OCI-LY3 (cell line): Measurements from ENCODE around the gene TBX4.

ENCODE experiments used
- H2AFZ ChIP-seq: fragments of 200-600, 300-600 bp; shearing (Covaris generic); 2 replicates; pipeline ENCODE4 v1.6.0; 2014; ENCODE audit warnings: antibody characterized with exemption, low read depth, low read length
- H3K27ac ChIP-seq: fragments of 200-600, 300-600 bp; sonication (generic); 2 replicates; pipeline ENCODE4 v1.5.1; 2014; ENCODE audit warnings: mild to moderate bottlenecking, low read length, moderate library complexity, mixed read lengths
- H3K27me3 ChIP-seq: fragments of 200-600, 300-600 bp; sonication (generic); 2 replicates; pipeline ENCODE4 v1.6.1; 2014; ENCODE audit warnings: low read depth, low read length, mixed read lengths
- H3K36me3 ChIP-seq: fragments of 200-600, 300-600 bp; sonication (generic); replicated peaks from 2 replicates; pipeline ENCODE3; 2014; ENCODE audit warnings: low read depth, low read length, mixed read lengths
- H3K4me1 ChIP-seq: fragments of 300-600, 200-600 bp; sonication (generic); 2 replicates; pipeline ENCODE4 v1.6.1; 2014; ENCODE audit warnings: low read length, mixed read lengths
- H3K4me2 ChIP-seq: fragments of 200-600, 300-600 bp; sonication (generic); 2 replicates; pipeline ENCODE4 v1.6.1; 2014; ENCODE audit warnings: low read length, mixed read lengths
- H3K4me3 ChIP-seq: fragments of 300-600, 200-600 bp; sonication (generic); 2 replicates; pipeline ENCODE4 v1.5.1; 2014; ENCODE audit warnings: antibody characterized with exemption, mild to moderate bottlenecking, low read length, moderate library complexity
- H3K79me2 ChIP-seq: fragments of 300-600, 200-600 bp; shearing (Covaris generic); 2 replicates; pipeline ENCODE4 v1.6.1; 2014; ENCODE audit warnings: mild to moderate bottlenecking, low read length, mixed read lengths
- H3K9ac ChIP-seq: fragments of 300-600, 200-600 bp; shearing (Covaris generic); 2 replicates; pipeline ENCODE4 v1.6.0; 2014; ENCODE audit warnings: mild to moderate bottlenecking, low read length, moderate library complexity
- H3K9me3 ChIP-seq: fragments of 200-600, 300-600 bp; shearing (Covaris generic); 2 replicates; pipeline ENCODE4 v1.6.1; 2014; ENCODE audit warnings: low read length, mixed read lengths; ENCODE audit not compliant: insufficient read depth
- H4K20me1 ChIP-seq: fragments of 200-600, 300-600 bp; sonication (generic); 2 replicates; pipeline ENCODE4 v1.6.1; 2016; ENCODE audit warnings: low read length, mixed read lengths; ENCODE audit not compliant: insufficient read depth
- EZH2phosphoT487 ChIP-seq: fragments of 200-600 bp; shearing (Covaris generic); IDR thresholded peaks from 2 replicates; pipeline ENCODE4 v1.6.1; 2018; ENCODE audit warnings: antibody characterized with exemption, mixed run types, low read depth
- TF ChIP-seq, protein P1 (sequence below): fragments of 200-600, 300-600 bp; sonication (generic); IDR thresholded peaks from 2 replicates; pipeline ENCODE4 v1.5.1; 2014; ENCODE audit warnings: antibody characterized with exemption, low read length, low read depth

TBX4 gene

GRCh38 chr17:61404663-61404912 is 47.6 kb upstream of the TBX4 start:
- Histone ChIP-seq H3K36me3 (no peaks in the 10 kb centered on the region), H4K20me1 (no peaks in the 10 kb centered on the region), H3K9me3 (no peaks in the 10 kb centered on the region), H3K79me2 (no peaks in the 10 kb centered on the region), H3K27ac (no peak overlapping the region), H3K4me2 (no peak overlapping the region), H3K9ac (no peak overlapping the region), H3K4me1 (no peaks in the 10 kb centered on the region), H3K4me3 (no peak overlapping the region), H3K27me3 (no peaks in the 10 kb centered on the region), H2AFZ (no peak overlapping the region)
- TF ChIP-seq, protein P1, sequence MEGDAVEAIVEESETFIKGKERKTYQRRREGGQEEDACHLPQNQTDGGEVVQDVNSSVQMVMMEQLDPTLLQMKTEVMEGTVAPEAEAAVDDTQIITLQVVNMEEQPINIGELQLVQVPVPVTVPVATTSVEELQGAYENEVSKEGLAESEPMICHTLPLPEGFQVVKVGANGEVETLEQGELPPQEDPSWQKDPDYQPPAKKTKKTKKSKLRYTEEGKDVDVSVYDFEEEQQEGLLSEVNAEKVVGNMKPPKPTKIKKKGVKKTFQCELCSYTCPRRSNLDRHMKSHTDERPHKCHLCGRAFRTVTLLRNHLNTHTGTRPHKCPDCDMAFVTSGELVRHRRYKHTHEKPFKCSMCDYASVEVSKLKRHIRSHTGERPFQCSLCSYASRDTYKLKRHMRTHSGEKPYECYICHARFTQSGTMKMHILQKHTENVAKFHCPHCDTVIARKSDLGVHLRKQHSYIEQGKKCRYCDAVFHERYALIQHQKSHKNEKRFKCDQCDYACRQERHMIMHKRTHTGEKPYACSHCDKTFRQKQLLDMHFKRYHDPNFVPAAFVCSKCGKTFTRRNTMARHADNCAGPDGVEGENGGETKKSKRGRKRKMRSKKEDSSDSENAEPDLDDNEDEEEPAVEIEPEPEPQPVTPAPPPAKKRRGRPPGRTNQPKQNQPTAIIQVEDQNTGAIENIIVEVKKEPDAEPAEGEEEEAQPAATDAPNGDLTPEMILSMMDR, result no peak
- no peak for TF ChIP-seq EZH2phosphoT487

- no peaks in the 10 kb centered on the region for H3K4me1 ChIP-seq
- H3K79me2 ChIP-seq, result no peaks in the 10 kb centered on the region
- H3K27ac ChIP-seq, result no peak overlapping the region
- H2AFZ ChIP-seq, result no peak overlapping the region
- H4K20me1 ChIP-seq, result no peaks in the 10 kb centered on the region
- H3K4me3 ChIP-seq, result no peak overlapping the region
- no peak overlapping the region for H3K4me2 ChIP-seq
- no peak overlapping the region for H3K9ac ChIP-seq
- no peaks in the 10 kb centered on the region for H3K9me3 ChIP-seq
- no peaks in the 10 kb centered on the region for H3K27me3 ChIP-seq
- TF ChIP-seq EZH2phosphoT487, result no peak
- TF ChIP-seq, protein P1, result no peak
- no peaks in the 10 kb centered on the region for H3K36me3 ChIP-seq
Measured at GRCh38 chr17:61404913-61405685, 47.1 kb upstream of the TBX4 start.

DNA sequence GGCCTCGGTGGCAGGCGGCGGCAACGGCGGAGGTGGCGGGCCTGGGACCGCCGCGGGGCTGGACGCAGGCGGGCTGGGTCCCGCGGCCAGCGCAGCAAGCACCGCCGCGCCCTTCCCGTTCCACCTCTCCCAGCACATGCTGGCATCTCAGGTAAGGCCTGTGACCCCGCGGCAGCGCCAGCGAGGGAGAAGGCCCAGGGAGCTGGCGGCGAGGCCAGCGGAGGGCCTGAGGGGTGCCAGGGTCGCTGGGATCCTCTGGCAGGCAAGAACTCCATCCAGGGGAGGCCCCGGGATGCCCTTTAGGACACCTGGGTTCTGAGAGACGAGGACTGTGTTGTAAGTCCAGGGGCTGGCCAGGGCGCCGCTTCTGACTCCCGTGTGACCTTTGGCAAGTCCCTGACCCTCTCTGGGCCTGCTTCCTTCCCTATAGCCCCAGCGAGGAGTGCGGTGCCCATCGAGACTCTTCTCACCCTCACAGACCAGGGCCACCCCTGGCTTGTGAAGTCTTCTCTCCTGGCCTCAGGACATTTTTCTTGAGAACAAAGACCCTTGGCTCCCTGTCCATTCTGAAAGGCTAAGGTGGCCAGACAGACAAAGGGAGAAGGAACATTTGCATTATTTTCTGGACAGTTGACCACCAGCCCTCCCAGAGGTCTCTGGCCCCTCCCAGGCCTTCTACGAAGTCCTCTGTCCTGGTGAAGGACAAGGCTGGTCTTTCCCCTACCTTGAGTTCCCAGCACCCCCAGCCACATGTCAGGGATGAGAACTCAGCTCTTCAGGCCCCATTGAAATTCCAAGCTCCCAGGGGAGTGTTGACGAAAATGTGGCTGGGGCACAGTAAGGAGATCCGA is 46.3 kb upstream of the TBX4 start:
- Histone ChIP-seq H3K36me3 (no peaks in the 10 kb centered on the region), H3K4me2 (no peak overlapping the region), H3K27ac (no peak overlapping the region), H3K4me3 (no peak overlapping the region), H3K4me1 (no peaks in the 10 kb centered on the region), H2AFZ (no peak overlapping the region), H4K20me1 (no peaks in the 10 kb centered on the region), H3K27me3 (no peaks in the 10 kb centered on the region), H3K9me3 (no peaks in the 10 kb centered on the region), H3K9ac (no peak overlapping the region), H3K79me2 (no peaks in the 10 kb centered on the region)
- TF ChIP-seq EZH2phosphoT487, result no peak
- TF ChIP-seq, protein P1, result no peak

DNA sequence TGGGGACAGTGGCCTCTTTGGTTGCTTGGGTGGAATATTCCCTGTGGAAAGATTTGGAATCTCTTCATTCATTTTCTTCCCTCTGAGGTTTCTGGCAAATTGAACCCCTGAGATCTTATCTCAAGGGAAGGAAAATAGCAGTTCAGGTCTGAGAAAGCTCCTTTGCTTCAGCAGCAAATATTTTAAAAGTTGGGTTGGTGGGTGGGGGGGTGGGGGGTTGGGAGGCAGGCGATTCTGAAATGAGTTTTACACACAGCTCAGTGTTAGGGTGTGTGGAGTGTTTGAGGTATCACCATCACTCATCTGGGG is 45.7 kb upstream of the TBX4 start:
- Histone ChIP-seq H3K9ac (no peak overlapping the region), H3K4me3 (no peak overlapping the region), H3K9me3 (no peaks in the 10 kb centered on the region), H3K36me3 (no peaks in the 10 kb centered on the region), H3K27ac (no peak overlapping the region), H3K4me2 (no peak overlapping the region), H3K4me1 (no peaks in the 10 kb centered on the region), H4K20me1 (no peaks in the 10 kb centered on the region), H2AFZ (no peak overlapping the region), H3K27me3 (no peaks in the 10 kb centered on the region; the same call in 1 of the 2 replicates), H3K79me2 (no peaks in the 10 kb centered on the region)
- no peak for TF ChIP-seq EZH2phosphoT487
- TF ChIP-seq, protein P1, result no peak
